Fibroblast of lung (primary cell): ENCODE results near the gene HOXC9. TPM values are rescaled to one million over a fixed set of nuclear protein-coding genes. Genes with fewer than 3 reads are reported as not detected.

Experiments
- DNase-seq, 2 donors: peaks; one replicate each; pipeline versions ENCODE4 v3.0.0 to v3.0.0-alpha.2; 2010; ENCODE audit warnings: low read depth in 2 of 2
- H2AFZ ChIP-seq: 2 replicates; pipeline ENCODE4 v1.5.1; 2012; ENCODE audit warnings: low read length, control low read depth, inconsistent platforms
- H3K27ac ChIP-seq: 2 replicates; pipeline ENCODE4 v1.5.1; 2011; ENCODE audit warnings: low read length, control low read depth; ENCODE audit not compliant: insufficient read depth
- H3K27me3 ChIP-seq: 2 replicates; pipeline ENCODE4 v1.5.1; 2011; ENCODE audit warnings: mild to moderate bottlenecking, low read length; ENCODE audit not compliant: control insufficient read depth, insufficient read depth
- H3K36me3 ChIP-seq: 2 replicates; pipeline ENCODE4 v1.5.1; 2011; ENCODE audit warnings: low read length; ENCODE audit not compliant: control insufficient read depth, insufficient read depth
- H3K4me1 ChIP-seq: 2 replicates; pipeline ENCODE4 v1.5.1; 2011; ENCODE audit warnings: low read length; ENCODE audit not compliant: control insufficient read depth, insufficient read depth; ENCODE audit errors: extremely low read depth
- H3K4me2 ChIP-seq: 2 replicates; pipeline ENCODE4 v1.5.1; 2011; ENCODE audit warnings: low read length, control low read depth; ENCODE audit not compliant: insufficient read depth; ENCODE audit errors: extremely low read depth
- H3K4me3 ChIP-seq, 4 experiments: fragments of 200-600 bp in 1 of 4; sonication (generic) in 1 of 4; replicated peaks in 1 of 4; 2 replicates each; pipeline ENCODE4 v1.5.1; 2011 to 2016; ENCODE audit warnings: low read length in 4 of 4, low read depth in 3 of 4, mild to moderate bottlenecking in 3 of 4, control low read depth in 2 of 4, inconsistent platforms in 1 of 4, mixed read lengths in 1 of 4; ENCODE audit not compliant: insufficient read depth in 1 of 4; ENCODE audit errors: control extremely low read depth in 1 of 4
- H3K79me2 ChIP-seq: 2 replicates; pipeline ENCODE4 v1.5.1; 2012; ENCODE audit warnings: mild to moderate bottlenecking, low read length, inconsistent platforms; ENCODE audit not compliant: control insufficient read depth, insufficient read depth
- H3K9ac ChIP-seq: 2 replicates; pipeline ENCODE4 v1.5.1; 2011; ENCODE audit warnings: mild to moderate bottlenecking, low read length, control low read depth; ENCODE audit not compliant: insufficient read depth
- H3K9me3 ChIP-seq: 2 replicates; pipeline ENCODE4 v1.5.1; 2012; ENCODE audit warnings: low read depth, low read length; ENCODE audit not compliant: control insufficient read depth, insufficient read depth
- H4K20me1 ChIP-seq: 2 replicates; pipeline ENCODE4 v1.5.1; 2011; ENCODE audit warnings: low read length; ENCODE audit not compliant: control insufficient read depth, insufficient read depth; ENCODE audit errors: extremely low read depth
- EZH2 ChIP-seq: IDR thresholded peaks from 2 replicates; pipeline ENCODE4 v1.5.1; 2012; ENCODE audit warnings: low read length, control low read depth, mild to moderate bottlenecking; ENCODE audit errors: missing control alignments
- polyA plus RNA-seq, 2 donors: library from polyadenylated mRNA; depleted of rRNA in 1 of 2; stranded (reverse) in 1 of 2; unstranded in 1 of 2; fragments of >200 nt; gene quantifications; 2 replicates each; pipeline ENCODE4 v1.2.1, GENCODE V29; 2011 to 2012; ENCODE audit warnings: missing spikeins in 1 of 2
- total RNA-seq: library from RNA; depleted of rRNA; stranded (reverse); fragments of >200 nt; gene quantifications from 2 replicates; pipeline ENCODE4 v1.2.1, GENCODE V29; 2014
- TF ChIP-seq, protein P1 (sequence below), 2 donors: IDR thresholded peaks in 1 of 2; conservative IDR thresholded peaks in 1 of 2; 1 replicate in 1 of 2; 2 replicates in 1 of 2; pipeline ENCODE4 v1.5.1; 2011 to 2012; ENCODE audit warnings: low read length in 2 of 2, control low read depth in 1 of 2, inconsistent platforms in 1 of 2, low read depth in 1 of 2, mild to moderate bottlenecking in 1 of 2

The HOXC9 gene
- total and polyA plus RNA-seq, 2 donors (not counting 1 experiment from before 2014, with no cell fraction given): 0.24 TPM; not detected in 1

GRCh38 chr12:54024127-54024526, 24.2 kb downstream of the HOXC9 start:
- Histone ChIP-seq H3K9me3 (no peaks in the 10 kb centered on the region), H3K36me3 (no peaks in the 10 kb centered on the region), H3K9ac (no peak overlapping the region), H4K20me1 (no peaks in the 10 kb centered on the region), H3K27me3 (peaks cover 48% of the 10 kb centered on the region), H3K27ac (no peak overlapping the region), H3K4me2 (no peak overlapping the region), H3K79me2 (no peaks in the 10 kb centered on the region), H3K4me3 (no peak overlapping the region), H3K4me1 (no peaks in the 10 kb centered on the region), H2AFZ (no peak overlapping the region)
- DNase-seq: no peak
- TF ChIP-seq EZH2: no peak
- TF ChIP-seq, protein P1, sequence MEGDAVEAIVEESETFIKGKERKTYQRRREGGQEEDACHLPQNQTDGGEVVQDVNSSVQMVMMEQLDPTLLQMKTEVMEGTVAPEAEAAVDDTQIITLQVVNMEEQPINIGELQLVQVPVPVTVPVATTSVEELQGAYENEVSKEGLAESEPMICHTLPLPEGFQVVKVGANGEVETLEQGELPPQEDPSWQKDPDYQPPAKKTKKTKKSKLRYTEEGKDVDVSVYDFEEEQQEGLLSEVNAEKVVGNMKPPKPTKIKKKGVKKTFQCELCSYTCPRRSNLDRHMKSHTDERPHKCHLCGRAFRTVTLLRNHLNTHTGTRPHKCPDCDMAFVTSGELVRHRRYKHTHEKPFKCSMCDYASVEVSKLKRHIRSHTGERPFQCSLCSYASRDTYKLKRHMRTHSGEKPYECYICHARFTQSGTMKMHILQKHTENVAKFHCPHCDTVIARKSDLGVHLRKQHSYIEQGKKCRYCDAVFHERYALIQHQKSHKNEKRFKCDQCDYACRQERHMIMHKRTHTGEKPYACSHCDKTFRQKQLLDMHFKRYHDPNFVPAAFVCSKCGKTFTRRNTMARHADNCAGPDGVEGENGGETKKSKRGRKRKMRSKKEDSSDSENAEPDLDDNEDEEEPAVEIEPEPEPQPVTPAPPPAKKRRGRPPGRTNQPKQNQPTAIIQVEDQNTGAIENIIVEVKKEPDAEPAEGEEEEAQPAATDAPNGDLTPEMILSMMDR (conservative IDR thresholded peaks at IDR 0.05 in 1 of 2, IDR thresholded peaks at IDR 0.05 in 1 of 2; ENCODE audit: low read depth in 1 of 2, low read length in 2 of 2): no peak

DNA sequence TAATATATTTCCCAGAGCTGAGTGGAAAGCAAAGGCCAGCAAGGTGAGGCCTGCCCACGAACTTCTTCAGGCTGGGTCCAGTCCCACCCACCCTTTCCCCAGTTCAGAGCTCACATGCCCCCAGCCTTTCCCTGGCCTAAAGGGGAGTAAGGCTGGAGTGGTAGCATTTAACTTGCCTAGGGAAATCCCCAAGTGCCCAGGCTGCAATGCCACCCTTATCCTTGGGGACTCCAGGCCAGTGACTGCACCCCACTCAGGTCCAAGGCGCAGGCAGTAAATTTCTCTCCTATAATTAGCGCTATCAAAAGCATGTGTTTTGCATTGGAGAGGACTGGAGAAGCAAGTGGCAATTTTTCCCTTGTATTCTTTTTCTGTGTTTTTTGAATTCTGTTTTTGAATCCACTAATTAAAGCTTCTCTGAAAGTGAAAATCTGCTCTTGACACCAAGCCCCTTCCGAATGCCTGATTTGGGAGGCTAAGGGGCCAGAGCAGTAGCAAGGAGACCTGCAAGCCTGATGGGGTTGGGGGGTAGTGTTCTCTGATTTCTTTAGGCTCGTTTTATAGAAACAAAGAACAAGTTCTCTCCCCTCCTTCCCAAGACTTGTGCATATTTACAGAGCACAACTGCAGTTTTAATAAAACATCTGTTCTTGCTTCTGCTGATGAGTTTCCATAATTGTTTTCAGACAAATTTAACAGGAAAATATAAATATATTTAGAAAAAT, 24.8 kb downstream of the HOXC9 start:
- no peaks in the 10 kb centered on the region for H3K4me1 ChIP-seq

More for the DNA sequence above, 24.8 kb downstream of the HOXC9 start:
- Histone ChIP-seq H2AFZ (no peak overlapping the region), H3K9me3 (no peaks in the 10 kb centered on the region), H3K27me3 (peaks cover 52% of the 10 kb centered on the region), H3K27ac (no peak overlapping the region), H3K79me2 (no peaks in the 10 kb centered on the region), H3K9ac (no peak overlapping the region), H4K20me1 (no peaks in the 10 kb centered on the region), H3K4me3 (no peak overlapping the region), H3K4me2 (no peak overlapping the region), H3K36me3 (no peaks in the 10 kb centered on the region)
- DNase-seq: no peak
- TF ChIP-seq EZH2: no peak
- TF ChIP-seq, protein P1 (conservative IDR thresholded peaks at IDR 0.05 in 1 of 2, IDR thresholded peaks at IDR 0.05 in 1 of 2; ENCODE audit: low read depth in 1 of 2, low read length in 2 of 2): no peak
